Psoas muscle (tissue), 8 donors: Measurements from ENCODE around the gene SPSB3. TPM values are rescaled to one million over a fixed set of nuclear protein-coding genes. Genes with fewer than 3 reads are reported as not detected.

Source experiments
- ATAC-seq, 4 donors: fragments of 200-7000 bp; cut with Tn5 transposase; one replicate each; pipeline ENCODE4 v1.9.1; 2020; ENCODE audit warnings: moderate library complexity in 3 of 4, mild to moderate bottlenecking in 2 of 4
- DNase-seq, 2 donors: peaks; one replicate each; pipeline ENCODE4 v3.0.0-alpha.2; 2020
- H3K27ac ChIP-seq: fragments of 200-600 bp; one replicate; pipeline ENCODE4 v1.8.0; 2022
- H3K27me3 ChIP-seq, 3 donors: fragments of 200-600 bp in 1 of 3; one replicate each; pipeline versions ENCODE4 v1.6.1 to v1.8.0; 2013 to 2022; ENCODE audit warnings: low read length in 2 of 3, mild to moderate bottlenecking in 2 of 3, moderate library complexity in 1 of 3; ENCODE audit not compliant: insufficient read depth in 3 of 3
- H3K36me3 ChIP-seq, 2 donors: fragments of 200-600 bp in 1 of 2; one replicate each; pipeline versions ENCODE4 v1.6.1 to v1.8.0; 2013 to 2022; ENCODE audit warnings: low read depth in 1 of 2, mild to moderate bottlenecking in 1 of 2, moderate library complexity in 1 of 2; ENCODE audit not compliant: insufficient read depth in 1 of 2
- H3K4me1 ChIP-seq: fragments of 200-600 bp; one replicate; pipeline ENCODE4 v1.8.0; 2022
- H3K4me3 ChIP-seq: fragments of 200-600 bp; one replicate; pipeline ENCODE4 v1.8.0; 2022; ENCODE audit warnings: mild to moderate bottlenecking
- H3K9me3 ChIP-seq: fragments of 200-600 bp; one replicate; pipeline ENCODE4 v1.8.0; 2022
- CTCF ChIP-seq: fragments of 200-600 bp; IDR thresholded peaks from one replicate; pipeline ENCODE4 v1.8.0; 2022; ENCODE audit warnings: antibody characterized with exemption
- WGBS, 3 donors: extraction: QIAGEN DNeasy Blood & Tissue Kit; methylation state at CpG; one replicate each; pipeline versions ENCODE4 v1.1.6 to v1.1.7; 2013; 5-methylcytosine and 5-hydroxymethylcytosine counted together
- intact Hi-C, 2 donors: fragments of 100-400 bp; cut with DNase I; formaldehyde crosslinking; loops; one replicate each; pipeline versions ENCODE4 v1.11.0 to v1.14.2; 2022
- polyA plus RNA-seq, 3 donors: library from polyadenylated mRNA; stranded (reverse); fragments of 200-250 nt; gene quantifications; one replicate each; pipeline ENCODE4 v1.2.3, GENCODE V29; 2013
- total RNA-seq, 4 donors: library from RNA; stranded (reverse); fragmentation: NEBNext Ultra II Directional in 2 of 4; extraction: Animal tissue kit (Norgen Biotek cat#: 25700) in 2 of 4; gene quantifications; one replicate each; pipeline versions ENCODE4 v1.2.1 to v1.2.4, GENCODE V29; 2021 to 2023
- donor health status: healthy with polysubstance abuse.
- donor health status: DM: no; HTN: no; CAD: no; lungs with moderate emphysema.
- donor health status: Bipolar disorder and iron deficiency.
- donor health status: healthy.
- donor health status: DM: yes; HTN: yes; CAD: no.
- donor health status: DM: no; HTN: no; CAD: no.
- donor health status: DM: no; HTN: no; CAD: no.
- donor health status: DM: yes; HTN: yes; CAD: no.

The SPSB3 gene
- total and polyA plus RNA-seq, 7 donors: 26.3 to 108 (median 54.9) TPM

- DNase-seq (no peak), ATAC-seq (no peak)
- no peaks in the 10 kb centered on the region for H3K4me1 ChIP-seq
- no peaks in the 10 kb centered on the region for H3K9me3 ChIP-seq
- TF ChIP-seq CTCF: no peak
- WGBS, 3 donors: 91 to 97% (median 92%) methylated on average over 14 of the region's 14 CpGs
- no peaks in the 10 kb centered on the region for H3K27me3 ChIP-seq
- H3K36me3 ChIP-seq: peaks cover 0 to 82% of the 10 kb centered on the region in 2 donors
- no peak overlapping the region for H3K27ac ChIP-seq
- intact Hi-C loops: no loop called here
- H3K4me3 ChIP-seq: no peak overlapping the region
Measured at GRCh38 chr16:1752853-1753252, 29.5 kb downstream of the SPSB3 start.

- DNase-seq: no peak
- TF ChIP-seq CTCF: no peak
- no peaks in the 10 kb centered on the region for H3K9me3 ChIP-seq
- WGBS, 3 donors: 93 to 96% (median 94%) methylated on average over 16 of the region's 16 CpGs
- no peak overlapping the region for H3K4me3 ChIP-seq
- no peak overlapping the region for H3K27ac ChIP-seq
- H3K4me1 ChIP-seq: no peaks in the 10 kb centered on the region
- intact Hi-C loops: no loop called here
- peaks cover 0 to 85% of the 10 kb centered on the region in 2 donors for H3K36me3 ChIP-seq
- H3K27me3 ChIP-seq: no peaks in the 10 kb centered on the region
- ATAC-seq: no peak
Measured at GRCh38 chr16:1751946-1752345, 30.4 kb downstream of the SPSB3 start.

- WGBS, 3 donors: 94 to 95% (median 95%) methylated on average over 29 of the region's 29 CpGs
- Histone ChIP-seq H3K4me3 (no peak overlapping the region), H3K4me1 (no peaks in the 10 kb centered on the region), H3K9me3 (no peaks in the 10 kb centered on the region), H3K36me3 (peaks cover 0 to 98% of the 10 kb centered on the region in 2 donors), H3K27ac (no peak overlapping the region), H3K27me3 (no peaks in the 10 kb centered on the region)
- intact Hi-C loops: no loop called here
- TF ChIP-seq CTCF: no peak
- DNase-seq: no peak
- no peak for ATAC-seq
Measured at GRCh38 chr16:1749152-1750117, 32.9 kb downstream of the SPSB3 start.

- Histone ChIP-seq H3K27me3 (no peaks in the 10 kb centered on the region), H3K27ac (no peak overlapping the region), H3K4me1 (no peaks in the 10 kb centered on the region), H3K9me3 (no peaks in the 10 kb centered on the region), H3K4me3 (no peak overlapping the region), H3K36me3 (peaks cover 0 to 99% of the 10 kb centered on the region in 2 donors)
- intact Hi-C loops: no loop called here
- DNase-seq (no peak), ATAC-seq (no peak)
- 80 to 85% (median 81%) methylated on average over 11 of the region's 11 CpGs for WGBS, 3 donors
- no peak for TF ChIP-seq CTCF
Measured at GRCh38 chr16:1747934-1748333, 34.4 kb downstream of the SPSB3 start.
